Tibial nerve (tissue), 3 donors: Measurements from ENCODE around the gene THUMPD2.

Experiments used
- POLR2A ChIP-seq, 2 donors: fragments of 450-650 bp; IDR thresholded peaks; one replicate each; pipeline ENCODE4 v1.6.1; 2017; ENCODE audit warnings: antibody characterized with exemption in 2 of 2, mild to moderate bottlenecking in 2 of 2, moderate library complexity in 2 of 2
- TF ChIP-seq, protein P1 (sequence below), 5 experiments: fragments of 200-600 bp in 3 of 5; fragments of 450-650 bp in 2 of 5; sonication (generic) in 3 of 5; IDR thresholded peaks; one replicate each; pipeline ENCODE4 v1.5.1; 2016 to 2019; ENCODE audit warnings: antibody characterized with exemption in 5 of 5, mild to moderate bottlenecking in 3 of 5, moderate library complexity in 2 of 5

DNA sequence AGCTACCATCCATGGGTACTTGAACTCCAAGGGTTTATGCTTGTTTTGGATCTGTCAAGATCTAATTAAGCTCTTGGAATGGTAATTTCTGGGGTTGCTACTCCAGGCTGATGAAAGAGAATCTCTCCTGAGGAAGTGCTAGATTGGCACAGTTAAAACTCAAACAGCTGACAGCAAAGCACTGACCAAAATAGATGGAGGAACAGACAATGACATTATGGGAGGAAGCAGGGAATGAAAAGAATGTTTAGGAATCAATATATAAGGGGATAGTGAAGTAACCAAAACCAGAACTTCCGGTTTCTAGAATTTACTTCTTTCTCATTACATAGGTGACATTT lies 6.3 kb downstream of the THUMPD2 start:
- TF ChIP-seq, protein P1, sequence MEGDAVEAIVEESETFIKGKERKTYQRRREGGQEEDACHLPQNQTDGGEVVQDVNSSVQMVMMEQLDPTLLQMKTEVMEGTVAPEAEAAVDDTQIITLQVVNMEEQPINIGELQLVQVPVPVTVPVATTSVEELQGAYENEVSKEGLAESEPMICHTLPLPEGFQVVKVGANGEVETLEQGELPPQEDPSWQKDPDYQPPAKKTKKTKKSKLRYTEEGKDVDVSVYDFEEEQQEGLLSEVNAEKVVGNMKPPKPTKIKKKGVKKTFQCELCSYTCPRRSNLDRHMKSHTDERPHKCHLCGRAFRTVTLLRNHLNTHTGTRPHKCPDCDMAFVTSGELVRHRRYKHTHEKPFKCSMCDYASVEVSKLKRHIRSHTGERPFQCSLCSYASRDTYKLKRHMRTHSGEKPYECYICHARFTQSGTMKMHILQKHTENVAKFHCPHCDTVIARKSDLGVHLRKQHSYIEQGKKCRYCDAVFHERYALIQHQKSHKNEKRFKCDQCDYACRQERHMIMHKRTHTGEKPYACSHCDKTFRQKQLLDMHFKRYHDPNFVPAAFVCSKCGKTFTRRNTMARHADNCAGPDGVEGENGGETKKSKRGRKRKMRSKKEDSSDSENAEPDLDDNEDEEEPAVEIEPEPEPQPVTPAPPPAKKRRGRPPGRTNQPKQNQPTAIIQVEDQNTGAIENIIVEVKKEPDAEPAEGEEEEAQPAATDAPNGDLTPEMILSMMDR (IDR thresholded peaks at IDR 0.05), result no peak
- TF ChIP-seq POLR2A (IDR thresholded peaks at IDR 0.05), result no peak
